ENCODE measurements around the gene NCKAP5L. TPM values are rescaled to one million over a fixed set of nuclear protein-coding genes. Genes with fewer than 3 reads are reported as not detected.

The NCKAP5L gene
- total and polyA plus RNA-seq, 2 donors from 2014 or later: 7.2 to 20.6 TPM

- no peaks in the 10 kb centered on the region for H3K27me3 ChIP-seq (ENCODE audit: control insufficient read depth, insufficient read depth, low read length)
- no peaks in the 10 kb centered on the region for H3K36me3 ChIP-seq (ENCODE audit: control insufficient read depth in 2 of 3, insufficient read depth in 3 of 3, low read length in 3 of 3)
- DNase-seq (peak; percentile 52 to 85 (median 57)), FAIRE-seq (no peak)
- H3K4me1 ChIP-seq (ENCODE audit: control insufficient read depth in 2 of 3, insufficient read depth in 2 of 3, low read depth in 1 of 3, low read length in 3 of 3): no peaks in the 10 kb centered on the region
- H3K27ac ChIP-seq (ENCODE audit: low read depth in 2 of 2, low read length in 2 of 2): no peak overlapping the region
- H3K9ac ChIP-seq (ENCODE audit: low read length in 3 of 3): no peak overlapping the region
- no peak overlapping the region for H3K4me3 ChIP-seq (ENCODE audit: low read length in 3 of 3)
- intact Hi-C loops (cut with DNase I): no loop called here
- H3K9me3 ChIP-seq (ENCODE audit: control insufficient read depth in 2 of 3, insufficient read depth in 1 of 3, low read length in 3 of 3): no peaks in the 10 kb centered on the region
- TF ChIP-seq CTCF (IDR thresholded peaks at IDR 0.05; ENCODE audit: borderline replicate concordance, extremely low read depth, insufficient read depth): peak; percentile 76
Observed at GRCh38 chr12:49777800-49778748, 50.1 kb downstream of the NCKAP5L start.

GRCh38 chr12:49777341-49777740, 50.9 kb downstream of the NCKAP5L start:
- no peaks in the 10 kb centered on the region for H3K36me3 ChIP-seq (ENCODE audit: control insufficient read depth in 2 of 3, insufficient read depth in 3 of 3, low read length in 3 of 3)
- H3K27ac ChIP-seq (ENCODE audit: low read depth in 2 of 2, low read length in 2 of 2): no peak overlapping the region
- intact Hi-C loops (cut with DNase I): no loop called here
- H3K4me1 ChIP-seq (ENCODE audit: control insufficient read depth in 2 of 3, insufficient read depth in 2 of 3, low read depth in 1 of 3, low read length in 3 of 3): no peaks in the 10 kb centered on the region
- H3K4me3 ChIP-seq (ENCODE audit: low read length in 3 of 3): no peak overlapping the region
- no peak overlapping the region for H3K9ac ChIP-seq (ENCODE audit: low read length in 3 of 3)
- TF ChIP-seq CTCF (IDR thresholded peaks at IDR 0.05; ENCODE audit: borderline replicate concordance, extremely low read depth, insufficient read depth): no peak
- no peaks in the 10 kb centered on the region for H3K27me3 ChIP-seq (ENCODE audit: control insufficient read depth, insufficient read depth, low read length)
- H3K9me3 ChIP-seq (ENCODE audit: control insufficient read depth in 2 of 3, insufficient read depth in 1 of 3, low read length in 3 of 3): no peaks in the 10 kb centered on the region
- DNase-seq (no peak), FAIRE-seq (no peak)

DNA sequence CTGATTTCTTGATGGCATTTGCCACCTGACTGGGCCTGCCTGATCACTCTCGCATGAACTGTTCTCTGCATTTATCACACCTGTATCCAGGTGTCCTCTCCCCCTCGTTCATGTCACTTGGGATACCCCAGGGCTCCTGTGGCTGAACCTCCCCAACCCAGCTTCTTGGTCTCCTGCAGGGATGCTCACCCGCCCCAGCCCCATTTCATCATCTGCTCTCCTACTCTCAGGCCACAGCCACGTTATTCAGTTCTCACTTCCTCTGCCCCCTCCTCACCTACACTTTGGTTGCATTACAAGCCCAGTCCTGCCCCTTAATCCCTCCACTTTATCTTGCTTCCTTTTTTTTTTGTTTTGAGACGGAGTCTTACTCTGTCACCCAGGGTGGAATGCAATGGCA, 51.4 kb downstream of the NCKAP5L start:
- H3K36me3 ChIP-seq (ENCODE audit: control insufficient read depth in 2 of 3, insufficient read depth in 3 of 3, low read length in 3 of 3): no peaks in the 10 kb centered on the region
- no peaks in the 10 kb centered on the region for H3K27me3 ChIP-seq (ENCODE audit: control insufficient read depth, insufficient read depth, low read length)
- no peaks in the 10 kb centered on the region for H3K4me1 ChIP-seq (ENCODE audit: control insufficient read depth in 2 of 3, insufficient read depth in 2 of 3, low read depth in 1 of 3, low read length in 3 of 3)
- DNase-seq (no peak), FAIRE-seq (no peak)
- no peak overlapping the region for H3K27ac ChIP-seq (ENCODE audit: low read depth in 2 of 2, low read length in 2 of 2)
- no peak overlapping the region for H3K4me3 ChIP-seq (ENCODE audit: low read length in 3 of 3)
- TF ChIP-seq CTCF (IDR thresholded peaks at IDR 0.05; ENCODE audit: borderline replicate concordance, extremely low read depth, insufficient read depth): no peak
- no peaks in the 10 kb centered on the region for H3K9me3 ChIP-seq (ENCODE audit: control insufficient read depth in 2 of 3, insufficient read depth in 1 of 3, low read length in 3 of 3)
- H3K9ac ChIP-seq (ENCODE audit: low read length in 3 of 3): no peak overlapping the region
- intact Hi-C loops (cut with DNase I): no loop called here
